ENCODE measurements around the gene UBR3. TPM values are rescaled to one million over a fixed set of nuclear protein-coding genes. Genes with fewer than 3 reads are reported as not detected.
"Not testable (repeated sequence)": the region's sequence is repeated elsewhere in the genome, so short reads cannot be mapped to it uniquely, and the experiment has no call there.

The UBR3 gene
- total and polyA plus RNA-seq, 10 donors, result 7.2 to 119 (median 54.3) TPM

DNA sequence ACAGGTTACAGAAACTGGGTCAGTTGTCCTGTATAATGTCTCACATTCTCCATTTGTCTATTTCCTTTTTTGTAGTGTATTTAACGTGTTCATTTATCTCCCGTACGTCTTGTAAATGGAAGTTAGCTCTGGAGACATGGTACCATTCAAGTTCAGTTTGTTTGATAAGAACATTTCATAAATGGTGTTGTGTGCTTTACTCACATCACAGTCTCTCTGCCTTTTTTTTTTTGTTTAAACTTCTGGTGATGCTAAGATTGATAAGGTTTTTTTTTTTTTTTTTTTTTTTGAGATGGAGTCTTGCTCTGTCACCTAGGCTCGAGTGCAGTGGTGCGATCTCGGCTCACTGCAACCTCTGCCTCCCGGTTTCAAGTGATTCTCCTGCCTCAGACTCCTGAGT is 41.7 kb downstream of the UBR3 start:
- Histone ChIP-seq H3K4me3 (no peak overlapping the region), H3K9me3 (no peaks in the 10 kb centered on the region), H3K4me1 (peaks cover 0 to 17% (median 3%) of the 10 kb centered on the region in 6 donors), H3K27me3 (replicated peaks in 1 of 7) (no peaks in the 10 kb centered on the region), H3K27ac (no peak overlapping the region), H3K36me3 (peaks cover 0 to 9% (median 0%) of the 10 kb centered on the region in 6 donors)
- no peak for DNase-seq
- no peak for TF ChIP-seq POLR2A (IDR thresholded peaks at IDR 0.05)
- no peak for TF ChIP-seq POLR2AphosphoS5 (IDR thresholded peaks at IDR 0.05)
- TF ChIP-seq CTCF (IDR thresholded peaks at IDR 0.05 in 8 of 11, conservative IDR thresholded peaks at IDR 0.05 in 3 of 11), result no peak
- WGBS, 5 donors, result 86 to 91% (median 88%) methylated on average over 7 of the region's 7 CpGs
- intact Hi-C loops (cut with DNase I; ENCODE audit: low total_unique reads), result no loop called here

- H3K4me3 ChIP-seq; H3K27me3 ChIP-seq (replicated peaks in 1 of 7); H3K9me3 ChIP-seq; H3K27ac ChIP-seq; intact Hi-C loops (cut with DNase I; ENCODE audit: low total_unique reads); DNase-seq: not testable (repeated sequence)
- WGBS, 5 donors, result 86 to 99% (median 92%) methylated on average over 9 of the region's 9 CpGs
- H3K36me3 ChIP-seq, result peaks cover 0 to 22% (median 2%) of the 10 kb centered on the region in 6 donors
- H3K4me1 ChIP-seq, result peaks cover 0 to 11% (median 3%) of the 10 kb centered on the region in 6 donors
Measured at GRCh38 chr2:169871369-169871768, 44.1 kb downstream of the UBR3 start.

DNA sequence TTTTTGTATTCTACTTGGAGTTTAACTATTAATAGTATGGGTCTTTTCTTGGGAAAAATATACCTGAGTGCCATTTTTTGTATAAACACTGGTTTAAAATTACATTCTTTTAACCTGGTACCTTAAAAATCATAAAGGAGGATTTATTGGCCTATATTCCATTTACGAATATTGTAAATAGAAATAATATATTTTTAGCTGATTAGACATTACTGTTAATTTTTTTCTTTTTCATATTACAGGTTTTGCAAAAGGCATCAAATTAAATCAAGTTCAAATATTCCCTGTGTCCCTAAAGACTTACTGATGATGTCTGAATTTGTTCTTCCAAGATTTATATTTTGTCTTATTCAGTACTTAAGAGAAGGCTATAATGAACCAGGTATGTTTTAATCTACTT is 44.7 kb downstream of the UBR3 start:
- 93 to 97% (median 95%) methylated on average over 1 of the region's 1 CpG for WGBS, 5 donors
- DNase-seq, result no peak
- intact Hi-C loops (cut with DNase I; ENCODE audit: low total_unique reads), result no loop called here
- Histone ChIP-seq H3K27ac (no peak overlapping the region), H3K4me1 (peaks cover 0 to 11% (median 3%) of the 10 kb centered on the region in 6 donors), H3K27me3 (replicated peaks in 1 of 7) (no peaks in the 10 kb centered on the region), H3K36me3 (peaks cover 0 to 28% (median 8%) of the 10 kb centered on the region in 6 donors), H3K4me3 (no peak overlapping the region), H3K9me3 (no peaks in the 10 kb centered on the region)
- TF ChIP-seq POLR2A (IDR thresholded peaks at IDR 0.05) (no peak), POLR2AphosphoS5 (IDR thresholded peaks at IDR 0.05) (no peak), CTCF (IDR thresholded peaks at IDR 0.05 in 8 of 11, conservative IDR thresholded peaks at IDR 0.05 in 3 of 11) (no peak)

DNA sequence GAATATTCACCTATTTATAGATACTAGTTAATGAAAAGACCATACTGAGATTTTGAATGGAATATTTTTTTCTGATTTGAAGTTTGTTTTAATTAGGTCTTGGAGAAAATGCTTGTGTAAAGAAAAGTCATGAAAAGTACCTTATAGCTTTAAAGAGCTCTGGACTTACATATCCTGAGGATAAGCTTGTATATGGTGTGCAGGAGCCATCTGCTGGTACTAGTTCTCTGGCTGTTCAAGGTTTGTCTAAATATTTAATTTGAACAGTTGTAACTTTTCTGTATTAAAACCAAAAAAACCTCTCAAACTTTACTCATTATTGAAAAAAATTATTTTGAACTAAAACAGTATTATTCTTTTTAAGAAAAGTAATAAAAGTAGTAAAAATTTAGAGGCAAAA is 50.1 kb downstream of the UBR3 start:
- DNase-seq, result no peak
- H3K27me3 ChIP-seq (replicated peaks in 1 of 7), result no peaks in the 10 kb centered on the region
- no peaks in the 10 kb centered on the region for H3K9me3 ChIP-seq
- intact Hi-C loops (cut with DNase I; ENCODE audit: low total_unique reads), result no loop called here
- TF ChIP-seq POLR2A (IDR thresholded peaks at IDR 0.05), result no peak
- TF ChIP-seq CTCF (IDR thresholded peaks at IDR 0.05 in 8 of 11, conservative IDR thresholded peaks at IDR 0.05 in 3 of 11), result no peak
- no peak for TF ChIP-seq POLR2AphosphoS5 (IDR thresholded peaks at IDR 0.05)
- no peak overlapping the region for H3K4me3 ChIP-seq
- peaks cover 0 to 43% (median 9%) of the 10 kb centered on the region in 6 donors for H3K36me3 ChIP-seq
- H3K27ac ChIP-seq, result no peak overlapping the region
- no peaks in the 10 kb centered on the region for H3K4me1 ChIP-seq

DNA sequence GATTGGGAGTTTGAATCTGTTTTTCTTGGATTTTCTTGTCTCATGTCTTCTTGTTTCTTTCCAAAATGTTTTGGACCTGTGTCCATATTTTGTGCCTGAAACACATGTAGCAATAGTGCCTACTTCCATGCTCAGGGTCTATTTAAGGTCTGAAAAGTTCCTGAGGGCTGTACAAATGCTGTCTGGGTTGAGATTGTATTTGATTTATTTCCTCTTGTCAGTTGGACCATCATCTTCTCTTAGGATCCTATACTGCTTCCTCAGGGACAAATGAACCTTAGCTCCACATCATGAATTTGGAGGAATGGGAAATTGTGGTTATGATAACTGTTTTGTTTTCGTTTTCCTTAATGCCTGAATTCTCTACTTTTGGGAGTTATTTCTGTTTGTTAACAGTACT is 59.9 kb downstream of the UBR3 start:
- Histone ChIP-seq H3K4me3 (no peak overlapping the region), H3K9me3 (no peaks in the 10 kb centered on the region), H3K27ac (no peak overlapping the region), H3K4me1 (peaks cover 0 to 6% (median 0%) of the 10 kb centered on the region in 6 donors), H3K27me3 (replicated peaks in 1 of 7) (no peaks in the 10 kb centered on the region), H3K36me3 (peaks cover 0 to 32% (median 0%) of the 10 kb centered on the region in 6 donors)
- no peak for TF ChIP-seq POLR2AphosphoS5 (IDR thresholded peaks at IDR 0.05)
- TF ChIP-seq POLR2A (IDR thresholded peaks at IDR 0.05), result no peak
- TF ChIP-seq CTCF (IDR thresholded peaks at IDR 0.05 in 8 of 11, conservative IDR thresholded peaks at IDR 0.05 in 3 of 11), result no peak
- intact Hi-C loops (cut with DNase I; ENCODE audit: low total_unique reads), result no loop called here
- DNase-seq, result no peak
- WGBS, 5 donors, result 57 to 83% (median 69%) methylated on average over 1 of the region's 1 CpG
